ENCODE data around the gene TAF1B. TPM values are rescaled to one million over a fixed set of nuclear protein-coding genes. Genes with fewer than 3 reads are reported as not detected.

The TAF1B gene
- total RNA-seq, 3 donors from 2014 or later = 9.4 to 14.1 (median 13.2) TPM

- ATAC-seq = peak; percentile 24
- no peak overlapping the region for H3K4me3 ChIP-seq
- H3K4me1 ChIP-seq (ENCODE audit: low read depth) = no peaks in the 10 kb centered on the region
- no peak for TF ChIP-seq CTCF (IDR thresholded peaks at IDR 0.05)
- H3K36me3 ChIP-seq (ENCODE audit: low read depth) = no peaks in the 10 kb centered on the region
- intact Hi-C loops (cut with DNase I, micrococcal nuclease) = no loop called here
- no peaks in the 10 kb centered on the region for H3K9me3 ChIP-seq
- DNase-seq = peak in 1 of 3 donors; percentile 32
Observed at GRCh38 chr2:9968553-9969497, 125.6 kb downstream of the TAF1B start.

GRCh38 chr2:9970200-9971044 lies 127.1 kb downstream of the TAF1B start:
- Histone ChIP-seq H3K36me3 (ENCODE audit: low read depth) (no peaks in the 10 kb centered on the region), H3K4me3 (no peak overlapping the region), H3K9me3 (no peaks in the 10 kb centered on the region), H3K4me1 (ENCODE audit: low read depth) (no peaks in the 10 kb centered on the region)
- no peak for ATAC-seq
- DNase-seq = no peak
- intact Hi-C loops (cut with DNase I, micrococcal nuclease) = no loop called here
- TF ChIP-seq CTCF (IDR thresholded peaks at IDR 0.05) = no peak

GRCh38 chr2:9971105-9971818 lies 128.0 kb downstream of the TAF1B start:
- H3K9me3 ChIP-seq = no peaks in the 10 kb centered on the region
- H3K4me3 ChIP-seq = no peak overlapping the region
- intact Hi-C loops (cut with DNase I, micrococcal nuclease) = no loop called here
- ATAC-seq = no peak
- TF ChIP-seq CTCF (IDR thresholded peaks at IDR 0.05) = no peak
- H3K36me3 ChIP-seq (ENCODE audit: low read depth) = no peaks in the 10 kb centered on the region
- no peaks in the 10 kb centered on the region for H3K4me1 ChIP-seq (ENCODE audit: low read depth)
- DNase-seq = no peak

GRCh38 chr2:9971890-9972289 lies 128.6 kb downstream of the TAF1B start:
- no peaks in the 10 kb centered on the region for H3K9me3 ChIP-seq
- ATAC-seq (no peak), DNase-seq (no peak)
- H3K4me3 ChIP-seq = no peak overlapping the region
- no peaks in the 10 kb centered on the region for H3K36me3 ChIP-seq (ENCODE audit: low read depth)
- TF ChIP-seq CTCF (IDR thresholded peaks at IDR 0.05) = no peak
- H3K4me1 ChIP-seq (ENCODE audit: low read depth) = no peaks in the 10 kb centered on the region
- intact Hi-C loops (cut with DNase I, micrococcal nuclease) = no loop called here
